CD1c-positive myeloid dendritic cell (primary cell): ENCODE data around the gene KCNH8.

Experiments
- DNase-seq: peaks from one replicate; pipeline ENCODE4 v3.0.0-alpha.2; 2016; ENCODE audit errors: extremely low spot score

The KCNH8 gene

GRCh38 chr3:19364148-19364547 lies 215.8 kb downstream of the KCNH8 start:
- no peak for DNase-seq

GRCh38 chr3:19365471-19365870 lies 217.2 kb downstream of the KCNH8 start:
- DNase-seq: no peak

GRCh38 chr3:19384868-19385267 lies 236.6 kb downstream of the KCNH8 start:
- no peak for DNase-seq

GRCh38 chr3:19392150-19392549 lies 243.8 kb downstream of the KCNH8 start:
- no peak for DNase-seq

GRCh38 chr3:19394946-19395345 lies 246.6 kb downstream of the KCNH8 start:
- no peak for DNase-seq

GRCh38 chr3:19396726-19397125 lies 248.4 kb downstream of the KCNH8 start:
- DNase-seq: no peak

- no peak for DNase-seq
Observed at GRCh38 chr3:19399356-19399755, 251.0 kb downstream of the KCNH8 start.

- DNase-seq: no peak
Observed at GRCh38 chr3:19399836-19400235, 251.5 kb downstream of the KCNH8 start.

GRCh38 chr3:19420159-19420558 lies 271.8 kb downstream of the KCNH8 start:
- DNase-seq: no peak

- DNase-seq: no peak
Observed at GRCh38 chr3:19425825-19426224, 277.5 kb downstream of the KCNH8 start.

- DNase-seq: no peak
Observed at GRCh38 chr3:19427422-19428149, 279.3 kb downstream of the KCNH8 start.

- DNase-seq: no peak
Observed at GRCh38 chr3:19428729-19429128, 280.4 kb downstream of the KCNH8 start.

GRCh38 chr3:19432669-19433068 lies 284.4 kb downstream of the KCNH8 start:
- no peak for DNase-seq

GRCh38 chr3:19436746-19437145 lies 288.4 kb downstream of the KCNH8 start:
- no peak for DNase-seq

- DNase-seq: no peak
Observed at GRCh38 chr3:19439944-19440343, 291.6 kb downstream of the KCNH8 start.

GRCh38 chr3:19446138-19446537 lies 297.8 kb downstream of the KCNH8 start:
- DNase-seq: no peak

GRCh38 chr3:19446687-19447086 lies 298.4 kb downstream of the KCNH8 start:
- DNase-seq: no peak

- no peak for DNase-seq
Observed at GRCh38 chr3:19455546-19455945, 307.2 kb downstream of the KCNH8 start.

- no peak for DNase-seq
Observed at GRCh38 chr3:19456738-19457137, 308.4 kb downstream of the KCNH8 start.

GRCh38 chr3:19457449-19457848 lies 309.1 kb downstream of the KCNH8 start:
- no peak for DNase-seq

GRCh38 chr3:19467761-19468160 lies 319.5 kb downstream of the KCNH8 start:
- no peak for DNase-seq

- no peak for DNase-seq
Observed at GRCh38 chr3:19471138-19471537, 322.8 kb downstream of the KCNH8 start.

- no peak for DNase-seq
Observed at GRCh38 chr3:19473971-19474580, 325.8 kb downstream of the KCNH8 start.

GRCh38 chr3:19476281-19476680 lies 328.0 kb downstream of the KCNH8 start:
- no peak for DNase-seq
